ENCODE results near the gene PLPPR5.

Gene PLPPR5

DNA sequence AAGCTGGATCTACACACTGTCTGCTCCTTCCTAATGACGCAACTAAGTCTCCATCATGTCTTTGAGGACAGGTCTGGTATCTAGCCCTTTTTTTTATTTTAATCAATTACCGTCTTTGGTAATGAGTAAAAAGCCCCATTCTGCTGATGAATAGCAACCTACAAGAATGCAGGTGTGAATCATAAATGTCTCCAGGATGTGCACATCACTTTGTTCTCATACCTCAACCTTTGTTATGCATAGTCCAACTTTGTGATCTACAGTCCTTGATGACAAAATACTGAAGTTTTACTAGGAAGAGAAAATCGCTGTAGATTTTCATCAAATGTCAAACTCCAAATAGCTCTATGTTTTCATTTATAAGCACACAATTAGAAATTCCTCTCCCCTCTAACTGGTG, 39.3 kb downstream of the PLPPR5 start:
- H3K27me3 ChIP-seq (replicated peaks; ENCODE audit: control insufficient read depth, insufficient read depth, low read length) = no peaks in the 10 kb centered on the region
- H3K4me3 ChIP-seq (ENCODE audit: low read length) = no peak overlapping the region
- no peak overlapping the region for H3K9ac ChIP-seq (ENCODE audit: low read length)
- no peaks in the 10 kb centered on the region for H3K9me3 ChIP-seq (ENCODE audit: control insufficient read depth, low read length)
- peaks cover 13% of the 10 kb centered on the region for H3K4me1 ChIP-seq (ENCODE audit: control insufficient read depth, insufficient read depth, low read length)
- no peaks in the 10 kb centered on the region for H3K36me3 ChIP-seq (ENCODE audit: control insufficient read depth, insufficient read depth, low read length, severe bottlenecking)
- DNase-seq (ENCODE audit: low read depth) = no peak

DNA sequence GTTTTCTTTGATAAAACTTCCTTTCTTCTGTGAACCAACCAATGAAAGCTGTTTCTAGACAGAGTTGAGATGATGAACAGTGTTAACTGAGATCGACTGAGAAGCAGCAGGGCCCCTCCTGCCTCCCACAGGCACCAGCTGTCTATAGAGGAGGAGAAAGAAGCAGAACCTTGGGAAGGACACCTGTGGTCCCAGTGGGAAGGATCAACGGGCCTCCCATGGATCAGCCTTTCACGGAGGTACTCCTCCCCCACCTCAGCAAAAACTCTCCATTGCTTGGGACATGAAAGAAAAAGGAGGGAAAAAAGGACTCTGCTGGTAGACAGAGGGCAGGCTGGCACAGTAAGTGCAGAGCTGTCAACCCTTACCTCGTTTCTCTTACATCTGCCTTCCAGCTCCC, 40.5 kb downstream of the PLPPR5 start:
- H3K9ac ChIP-seq (ENCODE audit: low read length) = no peak overlapping the region
- no peak overlapping the region for H3K4me3 ChIP-seq (ENCODE audit: low read length)
- H3K9me3 ChIP-seq (ENCODE audit: control insufficient read depth, low read length) = no peaks in the 10 kb centered on the region
- no peak for DNase-seq (ENCODE audit: low read depth)
- peaks cover 8% of the 10 kb centered on the region for H3K4me1 ChIP-seq (ENCODE audit: control insufficient read depth, insufficient read depth, low read length)
- H3K27me3 ChIP-seq (replicated peaks; ENCODE audit: control insufficient read depth, insufficient read depth, low read length) = no peaks in the 10 kb centered on the region
- no peaks in the 10 kb centered on the region for H3K36me3 ChIP-seq (ENCODE audit: control insufficient read depth, insufficient read depth, low read length, severe bottlenecking)

DNA sequence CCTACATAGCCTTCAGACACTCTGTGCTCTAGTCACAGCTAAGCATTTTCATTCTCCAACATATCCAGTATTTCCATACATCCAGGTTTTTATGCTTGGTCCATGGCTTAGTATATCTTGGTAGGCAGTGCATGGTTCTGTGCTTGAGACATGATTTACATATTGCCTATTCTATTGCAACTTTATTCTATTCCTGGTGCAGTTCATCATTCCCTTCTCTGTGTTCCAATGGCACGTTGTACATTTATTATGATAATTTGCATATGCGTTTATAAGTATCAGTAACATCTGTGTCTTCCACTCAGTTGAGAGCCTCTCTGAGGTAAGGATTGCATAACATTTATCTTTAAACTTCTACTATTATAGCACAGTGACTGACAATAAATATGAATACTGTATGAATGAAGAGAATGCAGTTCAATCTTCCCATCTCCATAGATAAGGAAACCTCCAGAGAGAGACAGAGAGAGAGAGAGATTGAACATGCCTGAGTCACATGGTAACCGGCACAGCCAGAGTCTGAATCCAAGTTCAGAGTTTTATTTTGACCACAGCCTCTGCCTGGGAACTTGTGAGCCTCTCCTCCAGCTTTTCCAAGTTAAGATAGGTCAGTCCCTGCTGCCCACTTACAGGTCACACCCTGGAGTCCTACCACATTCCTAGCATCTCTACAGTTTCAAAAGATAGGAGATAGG, 41.5 kb downstream of the PLPPR5 start:
- Histone ChIP-seq H3K27me3 (replicated peaks; ENCODE audit: control insufficient read depth, insufficient read depth, low read length) (no peaks in the 10 kb centered on the region), H3K9ac (ENCODE audit: low read length) (no peak overlapping the region), H3K4me1 (ENCODE audit: control insufficient read depth, insufficient read depth, low read length) (peaks cover 8% of the 10 kb centered on the region), H3K9me3 (ENCODE audit: control insufficient read depth, low read length) (no peaks in the 10 kb centered on the region), H3K4me3 (ENCODE audit: low read length) (no peak overlapping the region), H3K36me3 (ENCODE audit: control insufficient read depth, insufficient read depth, low read length, severe bottlenecking) (no peaks in the 10 kb centered on the region)
- DNase-seq (ENCODE audit: low read depth) = peak; percentile 34

GRCh38 chr1:98962156-98962555, 42.5 kb downstream of the PLPPR5 start:
- Histone ChIP-seq H3K9me3 (ENCODE audit: control insufficient read depth, low read length) (no peaks in the 10 kb centered on the region), H3K9ac (ENCODE audit: low read length) (no peak overlapping the region), H3K27me3 (replicated peaks; ENCODE audit: control insufficient read depth, insufficient read depth, low read length) (no peaks in the 10 kb centered on the region), H3K4me1 (ENCODE audit: control insufficient read depth, insufficient read depth, low read length) (peaks cover 8% of the 10 kb centered on the region), H3K36me3 (ENCODE audit: control insufficient read depth, insufficient read depth, low read length, severe bottlenecking) (no peaks in the 10 kb centered on the region), H3K4me3 (ENCODE audit: low read length) (no peak overlapping the region)
- peak; percentile 65 for DNase-seq (ENCODE audit: low read depth)

DNA sequence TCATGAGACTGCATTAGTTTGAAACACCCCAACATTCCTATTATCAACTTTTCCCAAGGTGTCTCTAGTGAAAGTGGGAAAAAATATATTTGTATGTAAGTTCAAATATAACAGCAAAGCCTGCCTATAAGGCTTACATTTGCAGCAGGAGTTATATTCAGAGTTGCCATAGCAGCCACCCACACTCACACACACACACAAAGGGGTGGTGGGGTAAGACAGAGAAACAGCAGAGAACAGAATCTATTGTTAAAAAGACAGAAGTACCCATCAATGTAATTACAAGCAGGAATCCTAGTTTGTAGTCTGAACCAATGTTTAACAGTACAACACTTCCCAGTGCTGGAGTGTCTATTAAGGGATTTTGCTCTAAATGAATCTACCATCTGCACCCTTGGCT, 55.0 kb downstream of the PLPPR5 start:
- Histone ChIP-seq H3K4me3 (ENCODE audit: low read length) (no peak overlapping the region), H3K9ac (ENCODE audit: low read length) (no peak overlapping the region), H3K9me3 (ENCODE audit: control insufficient read depth, low read length) (no peaks in the 10 kb centered on the region), H3K4me1 (ENCODE audit: control insufficient read depth, insufficient read depth, low read length) (peaks cover 7% of the 10 kb centered on the region), H3K36me3 (ENCODE audit: control insufficient read depth, insufficient read depth, low read length, severe bottlenecking) (no peaks in the 10 kb centered on the region), H3K27me3 (replicated peaks; ENCODE audit: control insufficient read depth, insufficient read depth, low read length) (no peaks in the 10 kb centered on the region)
- peak; percentile 19 for DNase-seq (ENCODE audit: low read depth)

- Histone ChIP-seq H3K4me1 (ENCODE audit: control insufficient read depth, insufficient read depth, low read length) (peaks cover 7% of the 10 kb centered on the region), H3K36me3 (ENCODE audit: control insufficient read depth, insufficient read depth, low read length, severe bottlenecking) (no peaks in the 10 kb centered on the region), H3K4me3 (ENCODE audit: low read length) (no peak overlapping the region), H3K9ac (ENCODE audit: low read length) (no peak overlapping the region), H3K9me3 (ENCODE audit: control insufficient read depth, low read length) (no peaks in the 10 kb centered on the region), H3K27me3 (replicated peaks; ENCODE audit: control insufficient read depth, insufficient read depth, low read length) (no peaks in the 10 kb centered on the region)
- DNase-seq (ENCODE audit: low read depth) = peak; percentile 58
Observed at GRCh38 chr1:98949166-98949565, 55.5 kb downstream of the PLPPR5 start.

DNA sequence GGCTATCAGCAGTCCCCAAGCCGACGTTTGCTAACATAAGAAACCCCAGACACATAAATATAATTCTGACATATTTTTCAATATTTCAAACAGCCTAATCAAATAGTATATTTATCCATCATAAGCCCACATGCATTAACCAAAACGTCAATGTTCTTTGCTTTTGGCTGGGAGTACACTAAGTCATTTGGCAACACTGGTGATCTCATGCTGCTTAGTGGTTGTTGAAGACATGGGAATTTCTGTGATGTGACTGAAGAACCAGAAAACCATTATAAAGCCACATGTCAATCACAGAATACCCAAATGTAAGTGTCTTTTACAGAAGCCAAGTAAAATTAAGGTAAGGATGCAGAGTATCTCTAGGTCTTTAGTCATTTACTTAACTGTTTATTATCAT, 57.6 kb downstream of the PLPPR5 start:
- H3K9ac ChIP-seq (ENCODE audit: low read length) = no peak overlapping the region
- H3K4me3 ChIP-seq (ENCODE audit: low read length) = no peak overlapping the region
- no peaks in the 10 kb centered on the region for H3K36me3 ChIP-seq (ENCODE audit: control insufficient read depth, insufficient read depth, low read length, severe bottlenecking)
- H3K27me3 ChIP-seq (replicated peaks; ENCODE audit: control insufficient read depth, insufficient read depth, low read length) = no peaks in the 10 kb centered on the region
- peaks cover 7% of the 10 kb centered on the region for H3K4me1 ChIP-seq (ENCODE audit: control insufficient read depth, insufficient read depth, low read length)
- DNase-seq (ENCODE audit: low read depth) = no peak
- H3K9me3 ChIP-seq (ENCODE audit: control insufficient read depth, low read length) = no peaks in the 10 kb centered on the region

DNA sequence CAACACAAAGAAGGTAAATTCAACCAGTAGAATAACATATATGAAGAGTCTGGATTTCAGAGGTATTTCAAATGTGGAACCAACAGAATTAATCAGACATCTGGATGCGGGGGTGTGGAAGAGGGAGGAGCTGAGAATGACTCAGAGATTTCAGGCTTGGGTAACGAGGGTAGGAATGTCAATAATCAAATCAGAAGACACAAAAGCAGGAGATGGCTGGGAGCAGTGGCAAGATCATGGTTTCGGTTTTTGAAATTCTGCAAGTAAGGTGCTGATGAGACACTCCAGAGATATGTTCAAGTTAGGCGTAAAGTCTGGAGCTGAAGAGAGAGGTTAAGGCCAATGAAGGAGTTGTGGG, 64.0 kb downstream of the PLPPR5 start:
- DNase-seq (ENCODE audit: low read depth) = peak; percentile 65
- H3K27me3 ChIP-seq (replicated peaks; ENCODE audit: control insufficient read depth, insufficient read depth, low read length) = no peaks in the 10 kb centered on the region
- H3K9ac ChIP-seq (ENCODE audit: low read length) = no peak overlapping the region

DNA sequence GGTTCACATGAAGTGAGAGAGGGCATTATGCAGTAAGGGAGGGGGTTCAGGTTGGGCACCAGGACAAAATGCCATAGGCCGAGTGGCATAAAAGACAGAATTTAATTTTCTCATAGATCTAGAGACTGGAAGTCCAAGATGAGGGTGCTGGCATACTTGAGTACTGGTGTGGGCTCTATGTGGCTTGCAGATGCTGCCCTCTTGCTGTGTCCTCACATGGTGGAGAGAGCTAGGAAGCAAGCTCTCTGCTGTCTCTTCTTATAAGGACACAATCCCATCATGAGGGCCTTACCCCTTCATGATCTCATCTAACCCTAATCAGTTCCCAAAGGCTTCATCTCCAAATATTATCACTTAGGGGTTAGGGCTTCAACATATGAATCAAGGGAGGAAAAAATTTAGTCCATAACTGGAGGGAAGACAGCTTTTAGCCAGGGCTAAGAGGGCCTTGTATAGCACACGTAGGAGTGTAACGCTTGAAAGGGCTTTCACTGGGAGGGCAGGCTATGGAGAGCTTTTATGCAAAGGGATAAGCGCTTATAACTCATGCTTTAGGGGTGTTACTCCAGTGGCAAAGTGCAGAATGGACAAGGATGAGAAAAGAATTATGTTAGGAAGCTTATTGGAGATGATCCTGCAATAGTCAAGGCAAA, 64.5 kb downstream of the PLPPR5 start:
- no peaks in the 10 kb centered on the region for H3K36me3 ChIP-seq (ENCODE audit: control insufficient read depth, insufficient read depth, low read length, severe bottlenecking)
- DNase-seq (ENCODE audit: low read depth) = no peak
- no peaks in the 10 kb centered on the region for H3K4me1 ChIP-seq (ENCODE audit: control insufficient read depth, insufficient read depth, low read length)
- no peak overlapping the region for H3K4me3 ChIP-seq (ENCODE audit: low read length)
- no peaks in the 10 kb centered on the region for H3K9me3 ChIP-seq (ENCODE audit: control insufficient read depth, low read length)
- no peak overlapping the region for H3K9ac ChIP-seq (ENCODE audit: low read length)
- H3K27me3 ChIP-seq (replicated peaks; ENCODE audit: control insufficient read depth, insufficient read depth, low read length) = no peaks in the 10 kb centered on the region

More for the DNA sequence above, 64.0 kb downstream of the PLPPR5 start:
- Histone ChIP-seq H3K4me3 (ENCODE audit: low read length) (no peak overlapping the region), H3K4me1 (ENCODE audit: control insufficient read depth, insufficient read depth, low read length) (no peaks in the 10 kb centered on the region), H3K9me3 (ENCODE audit: control insufficient read depth, low read length) (no peaks in the 10 kb centered on the region), H3K36me3 (ENCODE audit: control insufficient read depth, insufficient read depth, low read length, severe bottlenecking) (no peaks in the 10 kb centered on the region)

DNA sequence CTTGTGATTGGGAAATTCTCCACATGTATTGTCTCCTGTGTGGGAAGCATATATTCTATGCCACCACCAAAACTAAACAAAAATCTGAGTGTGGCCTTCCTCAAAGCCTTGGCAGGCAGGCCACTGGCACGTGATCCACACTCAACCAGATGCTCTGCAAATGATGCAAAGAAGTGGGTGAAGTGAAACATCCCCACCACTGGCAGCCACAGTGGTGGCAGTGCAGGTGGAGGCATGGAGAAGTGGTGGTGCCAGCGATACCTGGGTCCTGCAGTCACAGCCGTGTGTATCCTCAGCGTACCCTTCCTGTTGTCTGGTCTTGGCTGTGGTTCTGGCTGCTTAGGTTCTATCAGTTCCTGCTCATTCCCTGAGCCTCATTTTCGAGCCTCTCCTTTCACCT, 65.2 kb downstream of the PLPPR5 start:
- no peaks in the 10 kb centered on the region for H3K36me3 ChIP-seq (ENCODE audit: control insufficient read depth, insufficient read depth, low read length, severe bottlenecking)
- no peaks in the 10 kb centered on the region for H3K27me3 ChIP-seq (replicated peaks; ENCODE audit: control insufficient read depth, insufficient read depth, low read length)
- no peak overlapping the region for H3K9ac ChIP-seq (ENCODE audit: low read length)
- no peak for DNase-seq (ENCODE audit: low read depth)
- no peak overlapping the region for H3K4me3 ChIP-seq (ENCODE audit: low read length)
- no peaks in the 10 kb centered on the region for H3K9me3 ChIP-seq (ENCODE audit: control insufficient read depth, low read length)
- H3K4me1 ChIP-seq (ENCODE audit: control insufficient read depth, insufficient read depth, low read length) = no peaks in the 10 kb centered on the region

GRCh38 chr1:98937347-98937746, 67.3 kb downstream of the PLPPR5 start:
- Histone ChIP-seq H3K36me3 (ENCODE audit: control insufficient read depth, insufficient read depth, low read length, severe bottlenecking) (no peaks in the 10 kb centered on the region), H3K4me1 (ENCODE audit: control insufficient read depth, insufficient read depth, low read length) (no peaks in the 10 kb centered on the region), H3K4me3 (ENCODE audit: low read length) (no peak overlapping the region), H3K9ac (ENCODE audit: low read length) (no peak overlapping the region), H3K27me3 (replicated peaks; ENCODE audit: control insufficient read depth, insufficient read depth, low read length) (no peaks in the 10 kb centered on the region), H3K9me3 (ENCODE audit: control insufficient read depth, low read length) (no peaks in the 10 kb centered on the region)
- no peak for DNase-seq (ENCODE audit: low read depth)

- H3K27me3 ChIP-seq (replicated peaks; ENCODE audit: control insufficient read depth, insufficient read depth, low read length) = no peaks in the 10 kb centered on the region
- H3K4me3 ChIP-seq (ENCODE audit: low read length) = no peak overlapping the region
- no peaks in the 10 kb centered on the region for H3K9me3 ChIP-seq (ENCODE audit: control insufficient read depth, low read length)
- H3K9ac ChIP-seq (ENCODE audit: low read length) = no peak overlapping the region
- H3K36me3 ChIP-seq (ENCODE audit: control insufficient read depth, insufficient read depth, low read length, severe bottlenecking) = no peaks in the 10 kb centered on the region
- DNase-seq (ENCODE audit: low read depth) = no peak
- no peaks in the 10 kb centered on the region for H3K4me1 ChIP-seq (ENCODE audit: control insufficient read depth, insufficient read depth, low read length)
Observed at GRCh38 chr1:98932184-98932583, 72.5 kb downstream of the PLPPR5 start.
